ENCODE results near the gene SMOC2.

The SMOC2 gene

DNA sequence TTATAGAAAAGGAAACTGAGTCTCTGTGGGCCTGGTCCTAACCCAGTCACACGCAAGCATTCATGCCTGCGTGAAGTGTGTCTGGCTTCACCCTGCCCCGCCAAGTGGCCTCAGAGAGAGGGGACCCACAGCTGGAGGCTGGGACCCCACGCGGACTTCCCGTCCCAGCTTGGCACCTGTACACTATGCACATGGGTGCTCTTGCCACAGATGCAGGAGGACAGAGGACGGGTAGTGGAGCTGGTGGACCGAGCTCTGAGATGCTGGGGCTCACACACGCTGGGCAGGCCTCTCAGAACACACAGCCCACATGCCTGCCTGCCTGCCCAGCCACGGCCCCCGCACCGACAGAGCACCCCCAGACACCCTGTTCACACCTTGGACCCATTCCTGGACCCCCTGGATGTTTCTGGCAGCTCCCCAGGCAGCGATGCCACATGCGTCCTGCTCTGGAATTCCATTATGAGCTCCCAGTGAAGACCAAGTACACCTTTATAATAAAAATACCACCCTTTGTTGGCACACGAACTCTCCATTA, 24.9 kb upstream of the SMOC2 start:
- no peak for DNase-seq (ENCODE audit: low spot score)

DNA sequence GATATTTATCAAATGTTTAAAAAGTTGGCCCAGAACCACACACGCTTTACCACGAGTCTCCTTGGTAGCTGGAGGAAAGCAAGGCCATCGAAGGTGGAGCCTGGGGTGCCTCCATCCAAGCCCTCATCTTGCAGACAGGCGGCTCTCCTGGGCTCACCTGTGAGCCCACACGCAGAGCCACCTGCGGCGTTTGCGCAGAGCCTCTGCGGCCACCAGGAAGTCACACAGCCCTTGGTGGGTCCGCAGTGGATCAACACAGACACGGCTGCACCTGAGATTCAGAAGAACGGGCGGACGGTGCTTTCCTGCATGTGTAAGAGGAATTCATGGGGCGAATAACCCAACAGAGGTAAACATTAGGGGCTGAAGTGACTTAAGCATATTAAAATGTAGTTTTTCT, 24.5 kb upstream of the SMOC2 start:
- no peak for DNase-seq (ENCODE audit: low spot score)

DNA sequence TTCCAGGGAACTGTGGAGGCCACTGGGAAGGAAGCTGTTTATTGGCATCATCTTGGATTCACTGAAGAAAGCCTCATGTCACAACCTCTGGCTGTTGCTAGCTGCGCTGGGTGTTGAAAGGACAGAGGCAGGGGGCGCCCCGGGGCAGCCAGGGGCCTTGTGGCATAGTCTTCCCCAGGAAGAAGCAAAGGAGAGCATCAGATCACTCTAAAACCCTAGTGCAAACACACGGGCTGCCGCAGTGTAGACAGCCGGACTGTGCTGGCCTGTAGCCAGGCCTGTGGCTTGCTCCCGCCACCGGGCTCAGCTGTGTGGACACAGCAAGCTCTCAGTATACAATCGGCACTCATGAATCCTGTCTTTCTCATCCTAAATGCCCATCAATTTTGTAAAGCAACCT, 23.8 kb upstream of the SMOC2 start:
- no peak for DNase-seq (ENCODE audit: low spot score)

DNA sequence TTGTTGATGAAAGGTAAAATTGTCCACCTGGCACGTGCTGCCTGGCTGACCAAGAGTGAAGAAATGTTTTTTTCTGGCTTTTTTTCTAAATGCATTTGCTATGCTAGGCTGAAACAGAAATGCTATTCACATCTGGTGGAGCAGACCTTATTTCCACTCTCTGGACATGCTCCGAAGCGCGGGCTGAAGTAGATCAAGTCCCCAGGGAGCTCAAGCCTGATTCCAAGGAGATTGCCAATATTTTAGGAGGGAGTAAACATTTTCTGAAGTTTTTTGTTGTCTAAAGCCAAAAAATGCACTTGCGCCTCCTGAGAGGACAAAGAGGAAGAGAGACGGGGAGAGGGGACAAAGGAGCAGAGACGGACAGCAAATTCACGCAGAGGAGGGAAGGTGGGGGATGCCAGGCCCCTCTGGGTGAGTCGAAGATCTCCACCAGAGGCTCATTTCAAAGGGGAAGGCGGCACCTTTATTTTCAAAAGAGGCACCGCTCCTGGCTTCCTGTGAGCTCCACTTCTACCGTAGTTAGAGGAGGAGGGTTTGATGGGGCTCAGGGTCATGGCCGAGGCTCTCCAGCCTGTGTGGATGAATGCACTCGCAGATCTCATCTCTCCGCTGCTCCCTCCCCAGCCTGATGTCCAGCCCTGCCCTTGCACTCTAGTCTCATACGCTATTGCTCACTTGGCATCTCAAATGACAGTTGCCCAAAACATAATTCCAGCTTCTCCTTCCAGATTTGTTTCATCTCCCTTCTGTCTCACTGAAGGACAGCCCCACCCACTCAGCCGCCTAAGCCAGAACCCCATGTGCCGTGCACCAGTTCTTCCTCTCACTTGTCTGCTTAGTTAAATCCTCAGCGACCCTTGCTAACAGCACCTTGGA, 23.1 kb upstream of the SMOC2 start:
- no peak for DNase-seq (ENCODE audit: low spot score)

DNA sequence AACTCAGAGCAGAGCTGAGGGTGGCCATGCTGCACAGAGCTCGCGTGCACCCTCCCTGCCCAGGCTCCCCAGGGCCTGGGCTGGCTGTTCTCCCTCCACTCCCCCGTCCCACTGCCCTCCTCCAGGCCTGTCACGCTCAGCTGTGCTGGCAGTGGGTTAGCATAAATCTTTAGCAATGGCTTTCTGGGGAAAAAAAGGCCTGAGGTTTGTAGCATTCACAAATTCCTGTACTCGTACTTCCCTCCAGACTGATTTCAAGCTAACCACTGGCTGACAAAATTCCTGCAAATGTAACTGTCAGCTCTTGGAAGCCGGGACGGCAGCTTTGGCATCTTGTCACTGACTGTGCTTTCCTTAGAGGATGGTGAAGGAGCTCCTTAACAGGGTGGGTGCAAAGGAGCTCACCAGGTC, 22.3 kb upstream of the SMOC2 start:
- no peak for DNase-seq (ENCODE audit: low spot score)

DNA sequence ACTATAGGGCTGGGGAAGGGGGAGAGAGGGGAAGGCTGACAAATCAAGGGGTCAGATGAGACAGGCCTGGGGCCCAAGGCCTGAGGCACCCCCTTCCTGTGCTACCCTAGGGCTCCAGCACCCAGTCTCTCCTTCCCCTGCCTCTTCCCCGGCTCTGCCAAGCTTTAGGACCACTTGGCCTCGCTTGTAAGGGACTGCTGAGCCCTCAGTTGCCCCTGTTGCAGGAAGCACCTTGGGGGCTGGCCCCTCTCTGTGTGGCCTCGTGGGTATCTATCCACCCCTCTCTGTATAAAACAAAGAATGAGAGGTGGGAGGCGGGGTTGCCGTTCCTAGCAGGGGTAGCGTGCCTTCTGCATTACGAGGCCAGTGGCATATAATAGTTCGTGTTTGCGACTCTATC, 21.4 kb upstream of the SMOC2 start:
- DNase-seq (ENCODE audit: low spot score), result no peak

DNA sequence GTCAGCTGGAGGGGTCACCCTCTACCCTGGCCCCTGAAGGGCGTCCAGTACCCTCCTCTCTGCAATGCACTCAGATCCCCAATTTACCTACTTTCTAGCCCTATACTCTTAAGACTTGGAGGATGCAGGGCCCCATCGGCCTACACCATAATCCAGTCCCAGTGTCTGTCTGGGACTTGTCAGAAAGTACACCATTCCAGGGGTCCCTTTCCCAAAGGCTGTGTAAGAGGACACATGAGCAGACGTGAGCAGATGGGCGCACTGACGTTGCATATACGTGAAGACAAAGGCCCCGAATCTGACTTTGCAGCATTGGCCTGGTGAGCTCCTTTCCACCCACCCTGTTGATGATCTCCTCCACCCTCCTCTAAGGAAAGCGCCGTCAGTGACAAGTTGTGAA, 20.9 kb upstream of the SMOC2 start:
- DNase-seq (ENCODE audit: low spot score), result no peak

DNA sequence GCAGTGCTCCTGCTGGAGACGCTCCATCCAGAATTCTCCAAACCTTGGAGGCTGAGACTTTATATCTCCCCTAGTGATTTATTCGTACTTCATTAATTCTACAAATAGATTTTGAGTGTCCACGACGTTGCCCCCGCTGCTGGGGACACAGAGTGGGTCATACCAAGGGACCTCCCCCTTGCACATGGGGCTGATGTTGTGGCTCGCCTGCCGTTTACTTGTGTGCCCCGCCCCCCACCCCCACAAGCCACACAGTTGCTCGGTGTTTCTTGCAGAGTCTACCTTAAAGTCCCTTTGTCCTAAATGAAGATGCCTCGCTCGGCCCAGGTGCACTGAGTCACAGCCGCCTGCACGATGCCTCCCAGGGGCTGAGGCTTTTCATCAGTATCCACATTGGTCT, 20.3 kb upstream of the SMOC2 start:
- no peak for DNase-seq (ENCODE audit: low spot score)

DNA sequence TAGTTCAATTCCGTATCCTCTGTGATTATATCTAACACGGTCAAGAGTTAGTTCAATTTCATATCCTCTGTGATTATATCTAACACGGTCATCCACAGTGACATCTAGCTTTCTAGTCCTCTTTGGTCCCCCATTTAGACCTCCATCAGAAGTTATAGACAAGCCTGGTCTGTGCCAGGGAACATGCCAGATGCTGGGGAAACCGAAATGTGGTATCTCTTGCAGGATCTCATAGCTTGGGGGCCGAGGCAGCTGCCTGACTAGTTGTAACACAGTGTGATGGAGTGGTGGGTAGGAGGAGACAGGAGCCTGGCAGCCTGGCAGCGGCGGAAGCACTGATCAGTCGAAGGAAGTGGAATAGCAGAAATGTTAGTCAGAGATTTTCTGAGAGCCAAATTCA, 13.8 kb upstream of the SMOC2 start:
- no peak for DNase-seq (ENCODE audit: low spot score)

DNA sequence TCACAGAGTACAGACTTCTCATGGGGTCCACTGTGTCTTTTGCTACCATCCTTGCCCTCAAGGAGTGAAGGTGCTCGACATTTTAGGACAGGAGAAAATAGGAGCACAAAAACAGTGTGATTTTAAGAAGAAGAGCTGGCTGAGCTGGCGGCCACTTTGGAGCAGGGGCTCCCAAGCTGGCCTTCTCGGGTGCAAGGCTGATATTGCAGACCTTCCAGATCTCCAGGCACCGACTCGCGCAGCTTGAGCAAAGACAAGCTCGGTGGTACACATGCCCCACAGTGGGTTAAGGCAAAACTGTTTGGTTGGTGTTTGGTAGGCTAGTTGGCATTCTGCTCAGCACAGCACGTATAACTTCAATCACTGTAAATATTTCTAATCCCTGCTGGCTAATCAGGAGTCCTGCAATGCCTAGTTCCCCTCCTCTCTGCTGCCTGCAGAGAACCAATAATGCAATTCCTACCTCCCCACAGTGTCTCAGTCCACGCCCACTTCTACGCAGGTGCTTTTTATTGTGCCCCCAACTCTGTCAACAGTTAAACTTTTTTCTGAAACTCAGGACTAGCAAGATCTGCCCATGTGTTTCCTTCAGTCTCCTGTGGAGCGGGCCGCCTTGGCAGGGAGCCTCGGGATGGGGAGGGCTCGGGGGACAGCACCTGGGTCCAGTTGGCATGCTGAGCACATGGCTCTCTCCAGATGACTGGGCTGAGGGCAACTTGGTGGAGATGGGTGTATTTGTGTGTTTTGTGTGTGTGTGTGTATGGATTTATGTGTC, 12.7 kb upstream of the SMOC2 start:
- DNase-seq (ENCODE audit: low spot score), result no peak

DNA sequence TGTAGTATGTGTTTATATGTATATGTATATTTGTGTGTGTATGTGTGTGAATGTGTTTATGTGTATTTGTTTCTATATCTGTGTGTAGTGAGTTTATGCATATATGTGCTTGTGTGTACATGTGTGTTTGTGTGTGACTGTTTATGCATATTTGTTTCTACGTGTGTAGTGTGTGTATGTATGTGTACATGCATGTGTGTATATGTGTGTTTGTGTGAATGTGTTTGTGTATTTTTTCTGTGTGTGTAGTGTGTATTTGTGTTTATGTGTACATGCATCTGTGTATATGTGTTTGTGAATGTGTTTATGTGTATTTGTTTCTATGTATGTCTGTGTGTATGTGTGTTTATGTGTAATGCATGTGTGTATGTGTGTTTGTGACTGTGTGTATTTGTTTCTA, 12.1 kb upstream of the SMOC2 start:
- no peak for DNase-seq (ENCODE audit: low spot score)

DNA sequence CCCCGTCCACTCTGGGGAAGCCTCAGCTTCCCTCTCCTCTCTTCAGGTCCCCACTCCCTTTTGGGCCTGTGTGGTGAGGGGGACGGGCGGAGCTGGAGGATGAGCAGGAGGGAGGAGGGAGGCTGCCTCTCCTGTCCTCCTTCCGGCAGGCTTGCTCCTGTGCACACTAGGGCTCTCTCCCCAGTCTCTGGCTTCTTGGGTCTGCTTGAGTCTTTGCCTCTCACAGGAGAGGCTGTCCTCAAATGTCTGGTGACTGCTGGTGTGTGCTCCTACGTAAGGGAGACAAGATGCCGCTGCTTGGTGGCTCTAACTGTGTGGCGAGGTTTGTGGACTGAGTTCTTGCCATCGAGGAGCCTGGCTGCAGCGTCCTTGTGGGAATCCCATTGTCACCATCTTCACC, 8.8 kb upstream of the SMOC2 start:
- no peak for DNase-seq (ENCODE audit: low spot score)

DNA sequence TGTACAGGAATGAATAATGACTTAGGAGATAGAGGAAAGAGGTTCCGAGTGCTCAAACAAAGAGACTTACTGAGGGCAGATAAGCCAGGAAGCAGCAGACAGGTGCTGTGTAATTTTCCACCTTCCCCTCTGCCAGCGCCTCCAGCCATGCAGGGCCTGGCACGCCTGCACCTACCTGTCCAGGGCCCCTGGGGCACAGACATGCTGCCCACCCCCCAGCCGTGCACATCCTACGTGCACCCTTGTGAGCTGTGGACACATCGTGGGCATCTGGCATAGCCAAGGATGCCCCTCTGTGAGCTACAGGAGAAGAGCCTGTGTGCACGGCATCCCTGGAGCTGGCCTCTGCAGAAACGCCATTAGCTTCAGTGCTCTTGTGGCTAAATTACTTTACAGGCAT, 7.1 kb upstream of the SMOC2 start:
- no peak for DNase-seq (ENCODE audit: low spot score)

DNA sequence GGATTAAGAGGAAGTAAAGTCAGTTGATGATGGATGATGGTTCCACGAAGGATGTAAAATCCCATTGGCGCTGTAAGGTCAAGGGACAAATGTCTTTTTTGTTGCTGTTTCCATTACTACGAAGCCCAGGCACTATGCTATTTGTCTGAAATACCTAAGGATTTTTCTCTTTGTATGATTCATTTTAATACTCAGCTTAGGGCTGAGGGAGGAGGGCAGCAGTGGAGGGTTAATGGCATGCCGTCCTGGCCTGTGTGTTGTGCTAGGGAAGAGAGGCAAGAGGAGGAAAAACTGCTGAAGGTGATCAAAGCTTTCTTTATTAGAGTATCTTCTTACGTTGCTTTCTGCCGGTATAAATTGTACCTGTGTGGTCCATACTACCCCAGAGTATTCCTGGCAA, 6.5 kb upstream of the SMOC2 start:
- DNase-seq (ENCODE audit: low spot score), result no peak

DNA sequence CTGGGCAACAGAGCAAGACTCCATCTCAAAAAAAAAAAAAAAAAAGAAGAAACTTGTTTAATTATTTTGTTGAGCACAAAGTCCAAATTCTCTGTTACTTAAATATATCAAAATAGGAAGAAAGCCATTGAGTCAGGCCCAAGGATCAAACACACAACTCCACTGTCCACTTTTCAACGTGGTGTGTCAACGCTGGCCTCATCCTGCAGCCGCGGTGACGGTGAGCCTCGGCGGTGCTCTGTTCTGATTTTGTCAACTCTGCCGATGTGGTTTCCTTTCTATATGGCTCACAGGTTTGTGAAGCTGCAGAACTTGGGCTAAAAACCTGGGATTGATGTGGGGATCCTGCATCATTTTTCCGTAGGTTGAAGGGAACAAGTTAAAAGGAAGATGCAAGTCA, 3.2 kb upstream of the SMOC2 start:
- DNase-seq (ENCODE audit: low spot score), result no peak

DNA sequence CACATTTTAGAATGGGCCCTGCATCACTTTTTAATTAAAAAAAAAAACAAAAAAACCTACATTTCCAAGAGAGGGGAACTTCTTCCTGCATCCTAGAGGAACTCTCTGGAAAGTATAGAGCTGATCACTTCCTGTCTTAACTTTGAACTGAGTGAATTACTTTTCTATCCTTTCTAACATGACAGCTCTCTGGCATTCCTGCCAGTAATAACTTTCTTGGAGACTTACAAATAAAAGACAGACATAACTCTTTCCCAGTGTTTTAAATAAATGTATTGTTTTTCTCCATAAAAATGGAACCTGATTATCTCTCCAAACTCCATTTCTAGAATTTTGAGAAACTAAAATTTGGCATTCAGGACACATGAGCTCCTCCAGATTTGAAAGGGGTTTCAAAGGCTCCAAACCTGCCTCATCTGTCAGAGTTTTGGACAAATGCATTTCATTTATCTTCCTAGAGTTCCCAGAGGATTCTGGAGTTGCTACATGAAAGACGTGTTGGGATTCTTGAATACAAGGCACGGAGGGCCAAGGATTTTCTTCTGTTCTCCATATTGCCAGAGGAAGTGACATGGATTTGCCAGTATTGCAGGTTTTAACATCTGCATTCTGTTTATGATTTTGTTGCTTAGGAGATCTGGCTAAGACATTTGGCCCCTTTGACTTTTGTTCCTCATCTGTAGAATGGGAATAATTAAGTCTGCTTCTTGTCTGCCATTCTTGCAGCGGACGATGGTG, 2.0 kb upstream of the SMOC2 start:
- DNase-seq (ENCODE audit: low spot score), result no peak

DNA sequence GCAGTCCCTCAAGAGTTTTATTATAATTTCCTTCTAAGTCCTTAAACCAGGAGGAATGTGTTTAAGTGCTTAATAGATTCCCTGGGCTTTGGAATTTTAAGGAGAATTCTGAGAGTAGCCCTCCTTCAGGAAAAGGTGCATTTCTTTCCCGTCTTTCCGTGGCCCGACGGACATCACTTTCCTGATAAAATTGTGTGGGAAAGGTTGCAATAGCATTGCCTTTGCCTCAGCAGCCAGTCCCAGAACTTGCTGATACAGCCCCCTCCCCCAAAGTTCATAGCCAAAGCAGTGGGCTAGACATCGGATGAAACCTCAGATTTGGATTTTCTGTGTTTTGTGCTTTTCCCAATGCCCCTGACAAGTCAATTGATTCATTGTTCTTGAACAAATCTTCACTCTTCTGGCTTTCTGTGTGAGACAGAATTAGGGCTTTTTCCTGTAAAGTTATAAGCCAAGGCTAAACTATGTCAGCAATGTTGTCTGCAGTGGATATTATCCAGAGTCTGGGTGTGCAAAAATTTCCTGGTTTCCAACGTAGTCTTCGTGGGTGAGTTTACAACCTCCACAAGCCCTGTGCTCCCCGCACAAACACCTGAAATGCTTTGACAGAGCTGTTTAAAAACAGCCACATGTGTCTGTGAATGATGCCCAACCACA, 1.1 kb upstream of the SMOC2 start:
- DNase-seq (ENCODE audit: low spot score), result no peak

DNA sequence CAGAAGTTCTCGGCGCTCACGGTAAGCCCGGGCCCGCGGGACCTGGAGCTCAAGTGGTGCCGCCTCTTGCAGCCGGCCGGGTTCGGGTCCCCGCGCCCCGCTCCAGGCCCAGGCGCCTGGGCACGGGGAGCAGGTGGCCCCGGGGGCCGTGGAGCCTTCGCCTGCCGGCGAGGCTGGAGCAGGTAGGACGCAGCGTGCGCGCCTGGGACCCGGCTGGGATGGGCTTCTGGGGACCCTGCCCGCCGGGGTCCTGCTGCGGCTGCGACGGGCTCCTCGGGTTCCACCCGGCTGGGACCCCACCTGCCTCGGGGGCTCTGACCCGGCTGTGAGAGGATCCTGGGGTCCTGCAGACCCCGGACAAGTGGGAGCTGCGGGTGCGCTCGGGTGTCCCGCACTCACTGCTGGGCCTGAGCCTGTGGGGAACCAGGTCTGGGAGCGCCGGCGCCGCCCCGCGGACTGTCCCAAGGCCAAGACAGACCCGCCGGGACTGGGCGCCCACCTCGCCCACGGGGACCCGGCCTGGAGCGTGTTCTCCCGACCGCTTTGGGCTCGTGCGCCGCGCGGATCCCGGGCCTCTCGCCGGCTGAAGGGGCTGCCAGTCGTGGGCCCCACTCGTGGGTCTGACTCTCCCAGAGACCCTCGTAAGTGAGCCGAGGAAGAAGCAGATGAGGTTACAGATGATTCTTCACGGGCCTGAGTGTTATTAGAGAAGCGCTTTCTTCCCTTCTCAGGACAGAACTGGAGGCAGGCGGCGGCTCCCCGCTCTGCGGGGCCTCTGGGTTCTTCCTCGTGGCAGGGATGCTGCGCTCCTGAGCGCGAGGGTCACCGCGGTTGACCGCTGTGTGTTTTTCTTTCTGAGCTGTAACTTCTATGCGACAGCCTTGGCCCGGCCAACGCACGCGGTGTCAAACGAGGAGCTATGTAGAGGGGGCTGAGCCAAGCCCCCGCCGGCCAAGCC, 729 bp downstream of the SMOC2 start:
- DNase-seq (ENCODE audit: low spot score), result no peak

DNA sequence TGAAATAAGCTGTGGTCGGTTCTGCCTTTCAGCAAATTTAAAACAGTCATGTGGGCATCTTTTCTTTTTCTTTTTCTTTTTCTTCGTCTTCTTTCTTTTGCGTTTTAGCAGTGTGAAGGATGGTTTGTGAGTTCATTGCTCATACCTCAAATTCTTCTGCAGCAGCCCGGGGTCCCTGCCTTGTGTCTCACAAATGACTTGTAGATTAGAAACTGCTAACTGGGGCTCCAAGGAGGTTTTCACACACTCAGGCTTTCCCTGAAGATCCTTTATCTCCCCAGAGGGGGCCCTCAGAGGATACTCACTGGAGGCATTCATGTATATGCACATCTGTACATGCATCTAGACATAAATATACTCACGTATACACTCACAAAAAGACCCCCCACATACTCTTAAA, 1.7 kb downstream of the SMOC2 start:
- DNase-seq (ENCODE audit: low spot score), result no peak

DNA sequence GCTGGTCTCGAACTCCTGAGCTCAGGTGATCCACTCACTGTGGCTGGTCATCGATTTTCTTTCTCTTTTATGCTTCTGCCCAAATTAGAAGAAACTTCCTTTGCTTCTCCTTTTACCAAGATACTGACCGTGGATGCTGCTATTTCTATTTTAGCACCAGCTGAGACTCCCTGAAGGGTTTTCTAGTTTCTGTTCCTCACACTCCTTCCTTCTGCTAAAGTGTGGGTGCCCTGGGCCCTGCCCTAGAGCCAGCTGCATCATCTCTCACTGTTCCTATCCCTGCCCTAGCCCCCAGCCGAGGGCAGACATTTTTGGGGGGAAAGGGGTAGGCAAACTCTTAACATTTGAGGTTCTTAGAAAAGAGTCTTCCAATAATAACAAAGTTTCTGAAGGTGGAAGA, 6.3 kb downstream of the SMOC2 start:
- peak; percentile 16 for DNase-seq (ENCODE audit: low spot score)

DNA sequence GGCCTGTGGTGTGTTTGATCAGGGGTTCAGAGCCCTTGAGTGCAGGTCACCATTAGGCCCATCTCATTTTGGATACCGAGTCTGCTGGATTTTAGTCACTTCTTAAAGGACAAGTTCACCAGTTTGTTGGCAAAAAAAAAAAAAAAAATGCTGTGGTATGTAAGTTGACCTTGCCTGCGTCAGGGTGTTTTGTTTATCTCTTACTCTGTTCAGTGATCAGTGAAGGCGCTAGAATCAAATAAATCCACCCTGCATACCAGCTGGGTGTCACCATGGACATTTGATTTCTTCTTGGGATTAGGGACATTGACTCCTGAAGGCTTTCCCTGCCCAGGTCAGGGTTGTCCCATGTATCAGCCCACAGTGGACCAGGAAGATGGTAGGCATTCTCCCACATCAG, 6.7 kb downstream of the SMOC2 start:
- DNase-seq (ENCODE audit: low spot score), result no peak
